ENCODE results near the gene BAZ1A.

- TF ChIP-seq CTCF (IDR thresholded peaks at IDR 0.05) (no peak), REST (IDR thresholded peaks at IDR 0.05; ENCODE audit: insufficient read depth in 1 of 2, low read depth in 2 of 2, low read length in 1 of 2) (no peak)
Measured at GRCh38 chr14:34776611-34777010, 98.5 kb downstream of the BAZ1A start.

Measured in Panc1 (cell line).